Brain microvascular endothelial cell (primary cell): ENCODE measurements around the gene NRM.

Source experiments
- DNase-seq: peaks from one replicate; pipeline ENCODE4 v3.0.0-alpha.2; 2020
- H3K27ac ChIP-seq: fragments of 250-450 bp; sonication (Bioruptor Pico); 2 replicates; pipeline ENCODE4 v1.5.1; 2020; ENCODE audit warnings: mild to moderate bottlenecking, moderate library complexity
- H3K27me3 ChIP-seq: fragments of 250-450 bp; sonication (Bioruptor Pico); replicated peaks from 2 replicates; pipeline ENCODE4 v1.5.1; 2020; ENCODE audit warnings: mild to moderate bottlenecking
- H3K36me3 ChIP-seq: fragments of 250-450 bp; sonication (Bioruptor Pico); replicated peaks from 2 replicates; pipeline ENCODE4 v1.5.1; 2020; ENCODE audit warnings: mild to moderate bottlenecking
- H3K4me3 ChIP-seq: 2 replicates; pipeline ENCODE4 v1.5.1; 2011; ENCODE audit warnings: low read depth, mild to moderate bottlenecking, control low read depth, low read length, moderate library complexity
- in situ Hi-C: cut with HindIII; loops from 2 replicates; pipeline ENCODE4 v1.10.0; 2017; ENCODE audit warnings: low sequenced_read_pairs, low pct_ligation_motif_present
- TF ChIP-seq, protein P1 (sequence below): IDR thresholded peaks from 2 replicates; pipeline ENCODE4 v1.5.1; 2011; ENCODE audit warnings: low read depth, mild to moderate bottlenecking, moderate library complexity, low read length, control low read depth, inconsistent platforms; ENCODE audit errors: missing control alignments

NRM gene

DNA sequence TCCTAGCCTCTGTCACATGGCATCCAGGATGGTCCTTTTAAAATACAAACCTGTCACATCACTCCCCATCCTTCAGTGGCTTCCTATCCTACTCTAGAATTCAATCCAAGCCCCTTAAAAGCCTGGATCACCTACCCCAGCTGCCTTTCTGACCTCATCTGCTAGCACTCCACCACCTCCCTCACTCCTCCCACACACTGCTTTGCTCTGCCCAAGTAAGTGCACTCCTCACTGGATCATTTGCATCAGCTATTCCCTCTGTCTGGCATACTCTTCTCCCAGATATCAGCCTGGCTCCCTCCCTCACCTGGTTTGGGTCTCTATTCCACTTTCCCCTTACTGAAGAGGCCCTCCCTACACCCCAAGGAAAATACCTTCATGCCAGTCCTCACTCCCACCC lies 33.3 kb downstream of the NRM start:
- in situ Hi-C loops = no loop called here

DNA sequence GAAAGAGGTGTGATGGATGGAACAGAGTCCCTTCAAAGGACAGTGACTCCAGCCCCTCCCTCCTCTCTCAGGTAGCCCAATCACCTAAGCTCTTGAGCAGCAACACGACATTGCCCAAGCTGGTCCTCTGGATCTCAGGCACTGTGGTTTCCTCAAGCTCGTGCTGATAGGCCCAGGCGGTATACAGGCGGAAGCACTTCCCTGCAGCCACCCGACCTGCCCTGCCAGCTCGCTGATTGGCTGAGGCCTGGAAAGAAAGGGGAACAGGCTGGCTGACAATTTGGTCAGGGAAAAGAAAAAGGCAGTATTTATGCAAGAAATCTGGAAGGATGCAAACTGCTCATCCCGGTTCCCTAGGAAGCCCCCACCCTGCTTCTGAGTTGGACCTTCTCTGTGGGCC lies 34.3 kb downstream of the NRM start:
- Histone ChIP-seq H3K27ac (no peak overlapping the region), H3K4me3 (no peak overlapping the region), H3K27me3 (no peaks in the 10 kb centered on the region), H3K36me3 (peaks cover 94% of the 10 kb centered on the region)
- in situ Hi-C loops = no loop called here
- TF ChIP-seq, protein P1, sequence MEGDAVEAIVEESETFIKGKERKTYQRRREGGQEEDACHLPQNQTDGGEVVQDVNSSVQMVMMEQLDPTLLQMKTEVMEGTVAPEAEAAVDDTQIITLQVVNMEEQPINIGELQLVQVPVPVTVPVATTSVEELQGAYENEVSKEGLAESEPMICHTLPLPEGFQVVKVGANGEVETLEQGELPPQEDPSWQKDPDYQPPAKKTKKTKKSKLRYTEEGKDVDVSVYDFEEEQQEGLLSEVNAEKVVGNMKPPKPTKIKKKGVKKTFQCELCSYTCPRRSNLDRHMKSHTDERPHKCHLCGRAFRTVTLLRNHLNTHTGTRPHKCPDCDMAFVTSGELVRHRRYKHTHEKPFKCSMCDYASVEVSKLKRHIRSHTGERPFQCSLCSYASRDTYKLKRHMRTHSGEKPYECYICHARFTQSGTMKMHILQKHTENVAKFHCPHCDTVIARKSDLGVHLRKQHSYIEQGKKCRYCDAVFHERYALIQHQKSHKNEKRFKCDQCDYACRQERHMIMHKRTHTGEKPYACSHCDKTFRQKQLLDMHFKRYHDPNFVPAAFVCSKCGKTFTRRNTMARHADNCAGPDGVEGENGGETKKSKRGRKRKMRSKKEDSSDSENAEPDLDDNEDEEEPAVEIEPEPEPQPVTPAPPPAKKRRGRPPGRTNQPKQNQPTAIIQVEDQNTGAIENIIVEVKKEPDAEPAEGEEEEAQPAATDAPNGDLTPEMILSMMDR = no peak
- DNase-seq = no peak

More for the DNA sequence above, 33.3 kb downstream of the NRM start:
- H3K36me3 ChIP-seq = peaks cover 94% of the 10 kb centered on the region
- H3K27ac ChIP-seq = no peak overlapping the region
- TF ChIP-seq, protein P1 = no peak
- DNase-seq = no peak
- no peak overlapping the region for H3K4me3 ChIP-seq
- no peaks in the 10 kb centered on the region for H3K27me3 ChIP-seq

DNA sequence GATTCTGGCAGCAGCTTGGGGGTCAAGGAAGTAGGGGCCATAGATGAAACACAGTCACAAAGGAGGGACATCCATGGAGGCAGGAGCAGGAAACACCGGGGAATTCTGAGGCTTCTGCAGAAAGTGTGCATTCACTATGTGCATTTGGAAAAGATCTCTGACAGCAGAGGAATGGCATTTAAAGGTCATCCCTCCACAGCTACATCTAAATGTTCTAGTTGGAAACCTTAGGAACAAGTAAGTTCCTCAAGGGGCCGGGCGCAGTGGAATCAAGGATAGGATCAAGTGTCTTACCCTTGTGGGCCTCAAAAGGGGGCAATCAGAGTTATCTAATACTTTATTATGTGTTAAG lies 35.1 kb downstream of the NRM start:
- DNase-seq = no peak
- TF ChIP-seq, protein P1 = no peak
- no peak overlapping the region for H3K4me3 ChIP-seq
- H3K27me3 ChIP-seq = no peaks in the 10 kb centered on the region
- peaks cover 88% of the 10 kb centered on the region for H3K36me3 ChIP-seq
- no peak overlapping the region for H3K27ac ChIP-seq
- in situ Hi-C loops = no loop called here

DNA sequence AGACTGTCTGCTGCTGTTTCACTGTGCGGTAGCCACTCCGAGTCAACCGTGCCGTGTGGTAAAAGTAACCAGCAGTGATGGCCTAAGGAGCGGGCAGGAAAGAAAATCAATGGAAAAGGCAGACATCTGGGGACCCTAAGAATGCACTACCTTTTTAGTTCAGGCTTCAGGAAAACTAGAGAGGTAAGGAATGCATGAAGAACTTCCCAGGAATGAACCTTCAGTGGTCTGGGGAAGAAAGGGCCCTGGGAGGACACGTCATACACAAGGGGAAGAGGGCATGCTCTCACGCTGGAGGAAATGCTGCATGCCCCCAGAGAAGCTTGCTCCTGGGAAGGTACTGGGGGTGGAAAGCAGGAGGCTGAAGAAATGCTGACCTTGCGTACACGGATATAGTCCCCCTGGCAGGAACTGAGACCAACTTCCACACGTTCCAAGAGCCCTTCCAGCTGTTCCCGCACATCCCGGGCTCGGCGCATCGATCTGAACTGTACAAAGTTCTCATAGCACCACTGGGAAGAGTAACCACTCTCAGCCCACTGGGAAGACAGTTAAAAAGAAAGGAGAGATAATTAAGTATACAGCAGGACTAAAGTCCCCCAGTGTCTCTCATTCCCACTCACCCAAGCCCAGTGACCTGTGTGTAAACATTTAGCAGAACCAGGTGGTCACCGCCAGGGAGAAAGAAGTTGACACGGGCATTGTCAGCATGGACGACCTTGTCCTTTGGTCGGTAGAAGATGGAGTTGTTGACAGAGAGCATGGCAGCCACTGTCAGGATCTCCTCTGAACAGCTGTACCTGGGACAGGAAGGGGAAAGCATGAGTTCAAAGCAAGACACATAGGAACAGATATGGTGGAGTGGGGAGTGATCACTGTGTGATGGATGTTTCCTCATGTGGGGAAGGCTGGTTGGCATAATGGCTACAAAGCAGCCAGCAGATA lies 35.7 kb downstream of the NRM start:
- DNase-seq = no peak
- peaks cover 81% of the 10 kb centered on the region for H3K36me3 ChIP-seq
- no peaks in the 10 kb centered on the region for H3K27me3 ChIP-seq
- no peak overlapping the region for H3K4me3 ChIP-seq
- TF ChIP-seq, protein P1 = no peak
- in situ Hi-C loops = no loop called here
- no peak overlapping the region for H3K27ac ChIP-seq

DNA sequence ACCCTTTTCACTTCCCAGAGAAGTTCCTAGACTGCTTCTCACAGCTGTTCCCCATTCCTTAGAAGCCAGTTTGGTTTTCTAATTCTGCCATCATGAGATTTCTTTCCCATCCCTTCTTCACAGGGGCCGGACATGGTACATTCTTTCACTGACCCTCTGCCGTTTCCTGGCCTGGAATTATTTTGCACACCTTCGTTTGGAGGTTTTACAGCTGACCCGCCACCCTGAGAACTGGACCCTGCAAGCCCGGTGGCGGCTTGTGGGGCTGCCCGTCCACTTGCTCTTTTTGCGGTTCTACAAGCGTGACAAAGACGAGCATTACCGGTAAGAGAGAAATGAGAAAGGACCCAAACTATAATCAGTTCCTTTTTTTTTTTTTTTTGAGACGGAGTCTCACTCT lies 39.6 kb downstream of the NRM start:
- Histone ChIP-seq H3K27me3 (no peaks in the 10 kb centered on the region), H3K27ac (no peak overlapping the region), H3K36me3 (peaks cover 47% of the 10 kb centered on the region), H3K4me3 (no peak overlapping the region)
- TF ChIP-seq, protein P1 = no peak
- no peak for DNase-seq
- in situ Hi-C loops = no loop called here
